C4-2B (cell line): ENCODE results near the gene PTDSS2.

Experiments used
- H3K27ac ChIP-seq: fragments of 450-650 bp; 2 replicates; pipeline ENCODE4 v1.5.1; 2017
- ZFX ChIP-seq: fragments of 450-650 bp; IDR thresholded peaks from 2 replicates; pipeline ENCODE4 v1.6.1; 2017
- TF ChIP-seq, protein P1 (sequence below): fragments of 450-650 bp; conservative IDR thresholded peaks from 2 replicates; pipeline ENCODE4 v1.5.1; 2017; ENCODE audit warnings: mild to moderate bottlenecking

The PTDSS2 gene

DNA sequence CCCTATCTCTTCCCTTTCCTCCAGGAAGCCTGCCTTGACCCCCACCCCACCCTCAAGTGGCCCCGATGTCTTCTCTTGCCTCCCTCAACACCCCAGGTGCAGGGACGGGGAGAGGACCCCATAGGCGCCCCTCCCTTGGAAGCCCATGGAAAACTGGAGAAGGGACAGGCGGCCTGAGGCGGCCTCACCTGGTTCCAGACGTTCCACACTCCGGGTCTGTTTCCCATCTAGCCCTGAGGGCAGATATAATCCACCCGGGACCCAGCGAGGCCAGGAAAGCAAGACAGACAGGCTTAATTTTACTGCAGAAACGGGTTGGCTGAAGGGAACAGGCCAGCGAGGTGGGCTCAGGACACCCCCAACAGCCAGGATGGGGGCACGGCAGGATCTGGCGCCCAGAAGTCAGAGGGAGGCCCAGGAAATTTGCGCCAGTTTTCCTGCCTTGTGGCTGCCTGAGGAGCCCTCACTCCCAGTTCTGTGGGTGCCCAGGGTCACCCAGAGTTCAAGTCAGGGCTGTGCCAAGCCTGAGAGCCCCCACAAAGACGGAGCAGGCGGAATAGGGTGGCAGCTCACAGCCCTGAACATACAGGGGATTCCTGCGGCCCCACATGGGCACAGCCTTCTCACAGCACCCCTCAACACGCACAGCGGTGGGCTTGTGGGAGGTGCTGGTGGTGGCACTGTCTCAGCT lies 32.3 kb upstream of the PTDSS2 start:
- peak overlapping the region; percentile 77 for H3K27ac ChIP-seq
- TF ChIP-seq, protein P1, sequence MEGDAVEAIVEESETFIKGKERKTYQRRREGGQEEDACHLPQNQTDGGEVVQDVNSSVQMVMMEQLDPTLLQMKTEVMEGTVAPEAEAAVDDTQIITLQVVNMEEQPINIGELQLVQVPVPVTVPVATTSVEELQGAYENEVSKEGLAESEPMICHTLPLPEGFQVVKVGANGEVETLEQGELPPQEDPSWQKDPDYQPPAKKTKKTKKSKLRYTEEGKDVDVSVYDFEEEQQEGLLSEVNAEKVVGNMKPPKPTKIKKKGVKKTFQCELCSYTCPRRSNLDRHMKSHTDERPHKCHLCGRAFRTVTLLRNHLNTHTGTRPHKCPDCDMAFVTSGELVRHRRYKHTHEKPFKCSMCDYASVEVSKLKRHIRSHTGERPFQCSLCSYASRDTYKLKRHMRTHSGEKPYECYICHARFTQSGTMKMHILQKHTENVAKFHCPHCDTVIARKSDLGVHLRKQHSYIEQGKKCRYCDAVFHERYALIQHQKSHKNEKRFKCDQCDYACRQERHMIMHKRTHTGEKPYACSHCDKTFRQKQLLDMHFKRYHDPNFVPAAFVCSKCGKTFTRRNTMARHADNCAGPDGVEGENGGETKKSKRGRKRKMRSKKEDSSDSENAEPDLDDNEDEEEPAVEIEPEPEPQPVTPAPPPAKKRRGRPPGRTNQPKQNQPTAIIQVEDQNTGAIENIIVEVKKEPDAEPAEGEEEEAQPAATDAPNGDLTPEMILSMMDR = no peak
- TF ChIP-seq ZFX = no peak

DNA sequence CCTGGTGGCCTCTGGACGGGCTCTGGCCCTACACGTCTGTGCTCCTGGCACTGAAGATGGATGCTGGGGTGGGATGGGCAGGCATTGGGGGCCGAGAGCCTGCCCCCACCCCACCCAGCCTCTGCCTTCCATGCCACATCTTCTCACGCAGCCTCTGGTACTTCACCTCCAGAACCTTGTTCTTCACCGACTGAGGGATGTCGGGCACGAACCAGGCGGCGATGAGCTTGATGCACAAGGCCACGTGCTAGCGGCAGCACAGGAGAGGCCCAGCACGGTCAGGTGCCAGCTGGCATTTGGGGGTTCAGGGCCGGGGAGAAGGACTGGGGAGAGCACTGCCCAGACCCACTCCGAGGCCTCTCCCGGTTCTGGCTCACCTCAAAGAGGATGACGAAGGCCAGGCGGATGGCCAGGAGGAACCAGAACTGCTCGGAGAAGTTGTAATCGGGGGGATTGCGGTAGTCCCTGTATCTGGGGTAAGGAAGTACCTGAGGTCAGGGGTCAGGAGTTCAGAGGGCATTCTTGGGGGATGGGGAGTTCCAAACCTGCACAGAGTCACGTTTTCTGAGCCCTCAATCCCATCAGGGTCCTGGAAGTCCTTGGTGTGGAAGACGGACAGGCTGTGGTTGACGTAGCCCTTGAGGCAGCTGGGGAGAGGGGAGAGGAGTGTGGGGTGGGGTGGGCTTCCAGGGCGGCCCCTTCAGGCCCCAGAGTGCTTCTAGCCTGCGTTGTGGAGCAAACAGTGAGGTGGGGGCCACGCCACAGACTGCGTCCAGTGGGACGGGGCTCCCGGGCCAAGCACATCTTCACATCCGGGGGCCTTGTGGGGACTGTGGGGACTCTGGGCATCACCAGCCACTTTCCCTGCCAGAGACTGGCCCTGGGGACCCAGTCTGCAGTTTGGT lies 31.5 kb upstream of the PTDSS2 start:
- TF ChIP-seq, protein P1 = no peak
- no peak for TF ChIP-seq ZFX
- no peak overlapping the region; the same call in 1 of the 2 replicates for H3K27ac ChIP-seq

DNA sequence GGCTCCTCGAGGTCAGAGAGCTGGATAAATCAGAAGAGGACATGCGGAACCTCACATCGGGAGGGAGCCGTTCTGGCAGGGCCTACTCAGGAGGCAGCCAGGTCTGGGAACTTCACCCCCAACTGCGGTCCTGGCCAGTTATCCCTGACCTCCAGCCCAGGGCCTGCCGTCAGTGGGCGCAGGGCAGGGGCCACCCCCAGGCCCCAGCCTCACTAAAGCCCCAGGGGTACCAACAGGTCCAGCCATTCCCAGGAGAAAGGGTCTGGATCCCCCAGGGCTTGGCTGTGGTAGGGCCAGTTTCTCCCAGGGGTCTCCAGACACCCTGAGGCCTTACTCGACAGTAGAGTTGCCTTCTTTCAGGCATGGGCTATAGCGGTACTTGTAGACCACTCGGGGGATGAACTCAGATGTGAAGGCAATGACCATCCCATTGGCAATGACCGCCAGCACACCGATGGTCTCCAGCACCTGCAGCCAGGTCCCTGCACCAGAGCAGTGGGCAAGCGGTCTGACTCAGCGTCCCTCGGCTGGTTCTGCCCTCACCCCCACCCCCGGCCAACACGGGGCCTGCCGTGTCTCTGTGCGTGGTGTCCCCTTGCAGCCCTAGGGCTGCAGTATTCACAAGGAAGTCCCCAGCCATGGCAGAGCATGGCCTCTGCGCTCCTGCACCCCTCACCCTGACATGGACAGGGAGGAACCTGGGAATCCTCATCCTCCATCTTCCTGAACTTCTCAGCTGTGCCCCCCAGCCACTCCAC lies 30.7 kb upstream of the PTDSS2 start:
- TF ChIP-seq, protein P1 = no peak
- no peak for TF ChIP-seq ZFX
- no peak overlapping the region for H3K27ac ChIP-seq

DNA sequence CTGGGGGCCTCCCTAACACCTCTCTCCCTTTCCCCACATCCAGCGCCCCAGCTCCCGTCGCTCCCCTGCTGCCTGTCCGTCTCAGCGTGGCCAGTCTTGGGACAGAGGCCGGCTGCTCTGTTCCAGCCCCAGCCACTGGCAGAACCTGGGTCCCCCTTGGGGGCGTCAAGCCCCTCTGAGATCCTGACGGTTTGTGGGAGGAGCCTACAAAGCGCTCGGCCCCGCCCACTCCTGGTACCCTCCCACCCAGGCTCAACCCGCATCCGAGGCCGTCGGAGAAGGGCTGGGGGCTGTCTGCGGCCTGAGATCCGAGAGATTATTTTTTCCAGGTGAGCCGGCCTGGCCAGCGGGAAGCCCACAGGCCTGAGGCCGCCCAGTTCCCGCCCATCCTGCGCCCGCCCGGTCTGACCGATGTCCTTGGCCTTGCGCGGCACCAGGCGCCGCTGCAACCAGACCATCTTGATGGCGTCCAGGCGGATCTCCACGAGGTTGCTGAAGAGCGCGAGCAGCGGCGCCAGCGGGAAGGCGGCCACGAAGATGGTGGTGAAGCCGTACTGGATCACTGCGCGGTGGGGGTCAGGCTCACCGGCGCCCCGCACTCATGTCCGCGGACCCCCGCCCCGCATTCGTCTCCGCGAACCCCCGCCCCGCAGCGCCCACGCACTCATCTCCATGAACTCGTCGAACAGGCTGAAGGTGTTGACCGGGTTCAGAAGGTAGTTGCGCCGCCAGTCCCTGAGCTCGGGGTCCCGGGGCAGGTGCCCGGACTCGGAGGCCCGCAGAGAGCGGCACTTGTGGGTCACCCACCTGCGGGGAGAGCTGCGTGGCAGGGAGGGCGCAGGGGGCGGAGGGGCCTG lies 29.8 kb upstream of the PTDSS2 start:
- TF ChIP-seq, protein P1 = no peak
- no peak for TF ChIP-seq ZFX

DNA sequence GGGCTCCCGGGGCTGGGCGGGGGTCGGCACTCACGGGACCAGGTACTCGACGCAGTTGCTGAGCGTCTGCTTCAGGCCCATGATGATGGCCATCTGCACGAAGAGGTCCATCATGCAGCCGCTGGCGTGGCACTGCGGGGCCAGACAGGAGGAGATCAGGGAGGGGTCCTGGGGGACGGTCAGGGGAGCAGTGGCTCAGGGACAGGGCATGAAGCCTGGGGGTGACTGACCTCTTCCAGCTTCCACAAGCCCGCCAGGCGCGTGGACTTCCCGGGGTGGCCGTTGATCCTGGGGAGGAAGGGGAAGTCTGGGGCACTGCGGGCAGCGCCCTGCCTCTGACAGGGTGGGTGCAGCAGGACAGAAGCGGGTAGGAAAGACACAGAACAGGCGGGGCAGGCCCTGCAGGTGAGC lies 29.2 kb upstream of the PTDSS2 start:
- no peak for TF ChIP-seq ZFX
- TF ChIP-seq, protein P1 = no peak

More for the DNA sequence above, 29.8 kb upstream of the PTDSS2 start:
- H3K27ac ChIP-seq = no peak overlapping the region

DNA sequence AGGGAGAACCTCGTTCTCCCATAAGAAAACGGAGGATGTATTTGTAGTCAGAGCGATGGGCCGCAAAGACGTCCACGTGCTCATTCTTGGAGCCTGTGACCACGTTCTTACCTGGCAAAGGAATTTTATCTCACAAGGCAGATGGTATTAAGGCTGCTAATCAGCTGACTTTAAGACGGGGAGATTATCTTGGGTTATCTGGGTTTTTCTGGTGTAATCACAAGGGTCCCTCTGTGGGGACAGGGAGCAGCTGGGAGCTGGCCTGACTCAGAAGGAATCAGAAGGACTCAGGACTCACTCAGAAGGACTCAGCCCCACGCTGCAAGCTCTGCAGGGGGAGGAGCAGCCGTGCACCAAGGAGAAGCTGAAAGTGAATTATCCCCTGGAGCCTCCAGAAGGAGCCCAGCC lies 27.8 kb upstream of the PTDSS2 start:
- no peak overlapping the region for H3K27ac ChIP-seq
- no peak for TF ChIP-seq ZFX
- TF ChIP-seq, protein P1 = no peak

More for the DNA sequence above, 29.2 kb upstream of the PTDSS2 start:
- no peak overlapping the region for H3K27ac ChIP-seq
